ENCODE data around the gene EPHA10.

The EPHA10 gene

DNA sequence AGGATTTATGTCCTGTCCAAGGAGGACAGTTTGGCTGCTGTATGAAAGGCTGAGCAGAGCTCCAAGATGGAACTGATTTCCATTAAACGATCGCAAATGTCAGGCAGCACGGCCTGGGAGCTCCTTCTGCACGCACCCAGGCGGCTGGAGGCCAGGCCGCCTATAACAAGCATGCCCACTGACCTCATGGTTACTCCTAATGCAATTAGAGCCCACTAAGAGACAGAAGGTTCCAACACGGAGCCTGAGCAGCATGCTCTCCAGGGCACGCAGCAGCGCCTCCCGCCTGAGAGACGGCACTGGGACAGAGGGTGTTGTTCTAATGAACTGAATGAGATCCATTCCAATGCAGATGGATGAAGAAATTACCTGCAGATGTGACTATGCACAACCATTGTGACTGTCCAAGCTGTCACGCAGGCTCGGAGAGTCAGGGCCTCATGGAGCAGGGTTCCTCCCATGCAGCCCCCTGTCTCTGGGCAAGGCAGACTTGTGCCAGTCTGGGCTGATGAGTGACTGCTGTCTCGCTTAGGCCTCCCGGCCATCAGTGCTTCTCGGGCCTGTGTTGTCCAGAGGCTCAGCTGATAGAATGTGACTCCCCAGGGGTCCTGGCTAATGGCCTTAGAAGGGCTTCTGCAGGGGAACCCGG, 97.8 kb downstream of the EPHA10 start:
- no peaks in the 10 kb centered on the region for H3K27me3 ChIP-seq (ENCODE audit: insufficient read depth, low read length)
- no peak overlapping the region for H3K4me2 ChIP-seq (ENCODE audit: low read length)

DNA sequence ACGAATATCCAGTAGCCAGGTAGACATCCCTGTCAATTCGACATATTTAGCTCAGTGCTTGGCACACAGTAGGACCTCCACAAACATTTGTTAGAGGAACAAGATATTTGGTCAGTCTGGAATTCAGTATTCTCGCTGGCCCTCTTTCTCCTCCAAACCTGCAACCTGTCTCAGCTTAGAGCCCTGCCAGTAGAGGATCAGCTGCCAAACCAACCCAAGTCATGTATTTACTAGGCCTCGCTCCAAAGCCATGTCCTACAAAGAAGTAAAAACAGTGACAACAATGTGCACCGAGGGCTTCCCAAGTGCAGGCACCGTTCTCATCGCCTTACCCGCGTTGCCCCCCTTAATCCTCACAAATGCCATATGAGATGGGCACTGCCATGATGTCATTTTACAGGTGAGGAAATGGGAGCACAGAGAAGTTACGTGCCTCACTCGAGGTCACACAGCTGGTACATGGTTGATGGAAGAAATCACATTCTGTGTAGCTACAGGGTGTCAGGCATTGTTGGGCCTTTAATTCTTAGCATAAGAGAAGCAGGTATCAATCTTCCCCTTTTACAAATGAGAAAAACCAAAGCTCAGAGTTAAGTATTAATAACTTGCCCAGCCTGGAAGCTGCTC, 98.6 kb downstream of the EPHA10 start:
- no peaks in the 10 kb centered on the region for H3K4me1 ChIP-seq (ENCODE audit: insufficient read depth, low read length, severe bottlenecking)
- no peak overlapping the region for H2AFZ ChIP-seq (ENCODE audit: low read length)
- no peaks in the 10 kb centered on the region for H3K79me2 ChIP-seq (ENCODE audit: insufficient read depth, low read length)
- no peak for TF ChIP-seq EZH2 (IDR thresholded peaks at IDR 0.05; ENCODE audit: borderline replicate concordance, low read length)
- TF ChIP-seq, protein P1, sequence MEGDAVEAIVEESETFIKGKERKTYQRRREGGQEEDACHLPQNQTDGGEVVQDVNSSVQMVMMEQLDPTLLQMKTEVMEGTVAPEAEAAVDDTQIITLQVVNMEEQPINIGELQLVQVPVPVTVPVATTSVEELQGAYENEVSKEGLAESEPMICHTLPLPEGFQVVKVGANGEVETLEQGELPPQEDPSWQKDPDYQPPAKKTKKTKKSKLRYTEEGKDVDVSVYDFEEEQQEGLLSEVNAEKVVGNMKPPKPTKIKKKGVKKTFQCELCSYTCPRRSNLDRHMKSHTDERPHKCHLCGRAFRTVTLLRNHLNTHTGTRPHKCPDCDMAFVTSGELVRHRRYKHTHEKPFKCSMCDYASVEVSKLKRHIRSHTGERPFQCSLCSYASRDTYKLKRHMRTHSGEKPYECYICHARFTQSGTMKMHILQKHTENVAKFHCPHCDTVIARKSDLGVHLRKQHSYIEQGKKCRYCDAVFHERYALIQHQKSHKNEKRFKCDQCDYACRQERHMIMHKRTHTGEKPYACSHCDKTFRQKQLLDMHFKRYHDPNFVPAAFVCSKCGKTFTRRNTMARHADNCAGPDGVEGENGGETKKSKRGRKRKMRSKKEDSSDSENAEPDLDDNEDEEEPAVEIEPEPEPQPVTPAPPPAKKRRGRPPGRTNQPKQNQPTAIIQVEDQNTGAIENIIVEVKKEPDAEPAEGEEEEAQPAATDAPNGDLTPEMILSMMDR (IDR thresholded peaks at IDR 0.05; ENCODE audit: low read length), result no peak
- no peaks in the 10 kb centered on the region for H4K20me1 ChIP-seq (ENCODE audit: insufficient read depth, low read length)
- H3K27me3 ChIP-seq (ENCODE audit: insufficient read depth, low read length), result no peaks in the 10 kb centered on the region
- no peak overlapping the region for H3K27ac ChIP-seq (ENCODE audit: low read depth, low read length, poor library complexity, severe bottlenecking)
- H3K9ac ChIP-seq (ENCODE audit: low read length), result no peak overlapping the region
- no peaks in the 10 kb centered on the region for H3F3A ChIP-seq (ENCODE audit: insufficient read depth, low read length)
- H3K9me2 ChIP-seq (ENCODE audit: low read depth, low read length), result no peaks in the 10 kb centered on the region
- no peaks in the 10 kb centered on the region for H3K36me3 ChIP-seq (ENCODE audit: insufficient read depth, low read length)
- H3K4me2 ChIP-seq (ENCODE audit: low read length), result no peak overlapping the region
- H3K9me3 ChIP-seq (ENCODE audit: low read length), result no peaks in the 10 kb centered on the region
- no peak overlapping the region for H3K4me3 ChIP-seq (ENCODE audit: low read depth, low read length, poor library complexity, severe bottlenecking)

More for the DNA sequence above, 97.8 kb downstream of the EPHA10 start:
- Histone ChIP-seq H3K4me3 (ENCODE audit: low read depth, low read length, poor library complexity, severe bottlenecking) (no peak overlapping the region), H3K79me2 (ENCODE audit: insufficient read depth, low read length) (no peaks in the 10 kb centered on the region), H3K27ac (ENCODE audit: low read depth, low read length, poor library complexity, severe bottlenecking) (no peak overlapping the region), H4K20me1 (ENCODE audit: insufficient read depth, low read length) (no peaks in the 10 kb centered on the region), H3K9ac (ENCODE audit: low read length) (no peak overlapping the region), H3K9me3 (ENCODE audit: low read length) (no peaks in the 10 kb centered on the region), H3K4me1 (ENCODE audit: insufficient read depth, low read length, severe bottlenecking) (no peaks in the 10 kb centered on the region), H2AFZ (ENCODE audit: low read length) (no peak overlapping the region), H3K9me2 (ENCODE audit: low read depth, low read length) (no peaks in the 10 kb centered on the region), H3F3A (ENCODE audit: insufficient read depth, low read length) (no peaks in the 10 kb centered on the region), H3K36me3 (ENCODE audit: insufficient read depth, low read length) (no peaks in the 10 kb centered on the region)
- TF ChIP-seq EZH2 (IDR thresholded peaks at IDR 0.05; ENCODE audit: borderline replicate concordance, low read length), result no peak
- TF ChIP-seq, protein P1 (IDR thresholded peaks at IDR 0.05; ENCODE audit: low read length), result no peak
